MM.1S (cell line): ENCODE measurements around the gene EIF4B.

Experiments
- DNase-seq: peaks from one replicate; pipeline ENCODE4 v3.0.0-alpha.2; 2015
- H2AFZ ChIP-seq: fragments of 300-600 bp; sonication (generic); 2 replicates; pipeline ENCODE4 v1.6.0; 2016; ENCODE audit warnings: antibody characterized with exemption, low read length
- H3F3A ChIP-seq: fragments of 300-600 bp; sonication (generic); 2 replicates; pipeline ENCODE4 v1.6.1; 2016; ENCODE audit warnings: mild to moderate bottlenecking, antibody characterized with exemption, low read length, moderate library complexity, mixed read lengths; ENCODE audit not compliant: insufficient read depth
- H3K27ac ChIP-seq: fragments of 300-600 bp; sonication (generic); 2 replicates; pipeline ENCODE4 v1.5.1; 2016; ENCODE audit warnings: mild to moderate bottlenecking, low read length
- H3K27me3 ChIP-seq: fragments of 300-600 bp; sonication (generic); replicated peaks from 2 replicates; pipeline ENCODE4 v1.6.0; 2016; ENCODE audit warnings: low read length; ENCODE audit not compliant: insufficient read depth
- H3K36me3 ChIP-seq: fragments of 300-600 bp; sonication (generic); replicated peaks from 2 replicates; pipeline ENCODE4 v1.6.1; 2016; ENCODE audit warnings: mild to moderate bottlenecking, low read length, mixed read lengths; ENCODE audit not compliant: insufficient read depth
- H3K4me1 ChIP-seq: fragments of 300-600 bp; sonication (generic); 2 replicates; pipeline ENCODE4 v1.6.1; 2016; ENCODE audit warnings: low read length, mixed read lengths
- H3K4me2 ChIP-seq: fragments of 300-600 bp; sonication (generic); 2 replicates; pipeline ENCODE4 v1.6.0; 2016; ENCODE audit warnings: low read depth, low read length
- H3K4me3 ChIP-seq: fragments of 300-600 bp; sonication (generic); 2 replicates; pipeline ENCODE4 v1.5.1; 2016; ENCODE audit warnings: low read length, mixed read lengths
- H3K79me2 ChIP-seq: fragments of 300-600 bp; sonication (generic); 2 replicates; pipeline ENCODE4 v1.6.1; 2016; ENCODE audit warnings: mixed run types, low read length, mixed read lengths
- H3K9ac ChIP-seq: fragments of 300-600 bp; sonication (generic); 2 replicates; pipeline ENCODE4 v1.6.1; 2016; ENCODE audit warnings: low read length, mixed read lengths
- H3K9me2 ChIP-seq: fragments of 300-600 bp; sonication (generic); replicated peaks from 2 replicates; pipeline ENCODE4 v1.6.1; 2016; ENCODE audit warnings: mild to moderate bottlenecking, low read length, mixed read lengths; ENCODE audit not compliant: insufficient read depth
- H3K9me3 ChIP-seq: fragments of 300-600 bp; sonication (generic); replicated peaks from 2 replicates; pipeline ENCODE4 v1.6.1; 2016; ENCODE audit warnings: mild to moderate bottlenecking, low read length, mixed read lengths; ENCODE audit not compliant: insufficient read depth
- H4K20me1 ChIP-seq: fragments of 300-600 bp; sonication (generic); 2 replicates; pipeline ENCODE4 v1.6.1; 2016; ENCODE audit warnings: mild to moderate bottlenecking, low read length, moderate library complexity, mixed read lengths; ENCODE audit not compliant: insufficient read depth
- CTCF ChIP-seq: fragments of 300-600 bp; sonication (generic); IDR thresholded peaks from 2 replicates; pipeline ENCODE4 v1.5.1; 2016; ENCODE audit warnings: antibody characterized with exemption, low read length, mixed read lengths
- EZH2 ChIP-seq: fragments of 300-600 bp; sonication (generic); optimal IDR thresholded peaks from 2 replicates; pipeline ENCODE3; 2017; ENCODE audit warnings: low read depth, mild to moderate bottlenecking, antibody characterized with exemption, low read length, mixed read lengths
- EZH2phosphoT487 ChIP-seq: fragments of 300-600 bp; sonication (generic); IDR thresholded peaks from 2 replicates; pipeline ENCODE4 v1.6.1; 2018; ENCODE audit warnings: antibody characterized with exemption, low read length

The EIF4B gene

GRCh38 chr12:53090554-53090953 is 84.3 kb downstream of the EIF4B start:
- Histone ChIP-seq H2AFZ (no peak overlapping the region), H3K4me2 (no peak overlapping the region), H3F3A (no peaks in the 10 kb centered on the region), H4K20me1 (no peaks in the 10 kb centered on the region), H3K9me3 (no peaks in the 10 kb centered on the region), H3K9me2 (no peaks in the 10 kb centered on the region), H3K27me3 (no peaks in the 10 kb centered on the region), H3K79me2 (no peaks in the 10 kb centered on the region), H3K27ac (no peak overlapping the region), H3K36me3 (no peaks in the 10 kb centered on the region), H3K4me3 (no peak overlapping the region), H3K4me1 (no peaks in the 10 kb centered on the region), H3K9ac (no peak overlapping the region)
- TF ChIP-seq EZH2phosphoT487, result no peak
- TF ChIP-seq EZH2, result no peak
- no peak for TF ChIP-seq CTCF
- DNase-seq, result no peak

GRCh38 chr12:53091756-53092155 is 85.5 kb downstream of the EIF4B start:
- H3K9me2 ChIP-seq, result no peaks in the 10 kb centered on the region
- no peak for TF ChIP-seq EZH2phosphoT487
- TF ChIP-seq EZH2, result no peak
- TF ChIP-seq CTCF, result no peak

More at GRCh38 chr12:53091756-53092155, 85.5 kb downstream of the EIF4B start:
- H3K4me2 ChIP-seq, result no peak overlapping the region
- DNase-seq, result no peak
- no peaks in the 10 kb centered on the region for H3K4me1 ChIP-seq
- H3K4me3 ChIP-seq, result no peak overlapping the region
- no peak overlapping the region for H3K9ac ChIP-seq
- H3F3A ChIP-seq, result no peaks in the 10 kb centered on the region
- 0 out of 2 replicates have a peak, but pooled peaks cover under 1% of the 10 kb centered on the region for H3K27me3 ChIP-seq
- H3K36me3 ChIP-seq, result no peaks in the 10 kb centered on the region
- no peaks in the 10 kb centered on the region for H3K9me3 ChIP-seq
- no peak overlapping the region for H2AFZ ChIP-seq
- no peaks in the 10 kb centered on the region for H4K20me1 ChIP-seq
- no peaks in the 10 kb centered on the region for H3K79me2 ChIP-seq
- H3K27ac ChIP-seq, result no peak overlapping the region
